ENCODE data around the gene RHOC.

RHOC gene

GRCh38 chr1:112717263-112717873, 10.4 kb upstream of the RHOC start:
- DNase-seq (ENCODE audit: low read depth), result no peak

- peak; percentile 86 for DNase-seq (ENCODE audit: low read depth)
These were observed 9.3 kb upstream of the RHOC start for GRCh38 chr1:112716133-112716720.

- DNase-seq (ENCODE audit: low read depth), result peak; percentile 83
These were observed 8.5 kb upstream of the RHOC start, which contains the start of gene PPM1J for GRCh38 chr1:112715264-112716053. TSS of gene PPM1J (minus strand) at chr1:112715332. CDS start at chr1:112715301, 31 bp downstream.

- DNase-seq (ENCODE audit: low read depth), result peak; percentile 14
These were observed 7.7 kb upstream of the RHOC start for GRCh38 chr1:112714313-112715263.

- DNase-seq (ENCODE audit: low read depth), result no peak
These were observed 6.8 kb upstream of the RHOC start for GRCh38 chr1:112713466-112714312.

GRCh38 chr1:112712701-112713128, 5.8 kb upstream of the RHOC start:
- DNase-seq (ENCODE audit: low read depth), result no peak

- DNase-seq (ENCODE audit: low read depth), result no peak
These were observed 5.3 kb upstream of the RHOC start for GRCh38 chr1:112712191-112712590.

GRCh38 chr1:112711670-112712069, 4.7 kb upstream of the RHOC start:
- DNase-seq (ENCODE audit: low read depth), result no peak

- no peak for DNase-seq (ENCODE audit: low read depth)
These were observed 4.1 kb upstream of the RHOC start for GRCh38 chr1:112711041-112711440.

GRCh38 chr1:112710586-112710985, 3.7 kb upstream of the RHOC start:
- DNase-seq (ENCODE audit: low read depth), result no peak

- DNase-seq (ENCODE audit: low read depth), result no peak
These were observed 3.2 kb upstream of the RHOC start for GRCh38 chr1:112710159-112710558.

GRCh38 chr1:112708489-112708888, 1.6 kb upstream of the RHOC start:
- DNase-seq (ENCODE audit: low read depth), result no peak

GRCh38 chr1:112708002-112708448, 1.1 kb upstream of the RHOC start:
- no peak for DNase-seq (ENCODE audit: low read depth)

GRCh38 chr1:112707221-112708001, 484 bp upstream of the RHOC start:
- peak; percentile 79 for DNase-seq (ENCODE audit: low read depth)

- peak; percentile 89 for DNase-seq (ENCODE audit: low read depth)
These were observed 1.8 kb downstream of the RHOC start for GRCh38 chr1:112704934-112705627.

GRCh38 chr1:112704391-112704933, 2.5 kb downstream of the RHOC start:
- no peak for DNase-seq (ENCODE audit: low read depth)

GRCh38 chr1:112703706-112704105, 3.2 kb downstream of the RHOC start:
- DNase-seq (ENCODE audit: low read depth), result no peak

- no peak for DNase-seq (ENCODE audit: low read depth)
These were observed 4.3 kb downstream of the RHOC start for GRCh38 chr1:112702420-112703261.
